Omental fat pad (tissue), 4 donors: Measurements from ENCODE around the gene ALOXE3. TPM values are rescaled to one million over a fixed set of nuclear protein-coding genes. Genes with fewer than 3 reads are reported as not detected.
A peak's percentile ranks its signal among the peaks of the same experiment; 100 is the strongest.

Experiments used
- ATAC-seq: fragments of 150-250 bp; one replicate; pipeline ENCODE4 v1.9.1; 2016; ENCODE audit warnings: mild to moderate bottlenecking, moderate library complexity; ENCODE audit not compliant: low FRiP score
- DNase-seq: peaks from one replicate; pipeline ENCODE4 v3.0.0-alpha.2; 2019; ENCODE audit warnings: low spot score
- CTCF ChIP-seq, 3 donors: fragments of 450-650 bp; IDR thresholded peaks; one replicate each; pipeline ENCODE4 v1.5.1; 2016 to 2017; ENCODE audit warnings: antibody characterized with exemption in 3 of 3, mild to moderate bottlenecking in 3 of 3, moderate library complexity in 2 of 3
- total RNA-seq, 4 donors: library from RNA; depleted of rRNA; stranded (reverse); fragments of >200 nt; gene quantifications; one replicate each; pipeline ENCODE4 v1.1.0, GENCODE V29; 2016

Gene ALOXE3
- total RNA-seq, 4 donors from 2014 or later: 0.09 to 0.24 TPM; not detected in 2

GRCh38 chr17:8073627-8074484, 44.5 kb downstream of the ALOXE3 start:
- ATAC-seq (peak; percentile 77), DNase-seq (peak; percentile 50)
- TF ChIP-seq CTCF (IDR thresholded peaks at IDR 0.05): peak in 1 of 3 donors; percentile 87

GRCh38 chr17:8072729-8073461, 45.4 kb downstream of the ALOXE3 start:
- ATAC-seq (no peak), DNase-seq (no peak)
- no peak for TF ChIP-seq CTCF (IDR thresholded peaks at IDR 0.05)

- ATAC-seq (no peak), DNase-seq (no peak)
- no peak for TF ChIP-seq CTCF (IDR thresholded peaks at IDR 0.05)
These were observed 46.0 kb downstream of the ALOXE3 start for GRCh38 chr17:8072341-8072728.

GRCh38 chr17:8071496-8071895, 46.8 kb downstream of the ALOXE3 start:
- DNase-seq: no peak
- TF ChIP-seq CTCF (IDR thresholded peaks at IDR 0.05): no peak

GRCh38 chr17:8069587-8069860, 48.8 kb downstream of the ALOXE3 start:
- DNase-seq (no peak), ATAC-seq (no peak)
- no peak for TF ChIP-seq CTCF (IDR thresholded peaks at IDR 0.05)

More at GRCh38 chr17:8071496-8071895, 46.8 kb downstream of the ALOXE3 start:
- no peak for ATAC-seq

- no peak for TF ChIP-seq CTCF (IDR thresholded peaks at IDR 0.05)
- DNase-seq (no peak), ATAC-seq (no peak)
These were observed 49.4 kb downstream of the ALOXE3 start for GRCh38 chr17:8068736-8069586.
